H1 (cell line): ENCODE data around the gene C3orf22. TPM values are rescaled to one million over a fixed set of nuclear protein-coding genes. Genes with fewer than 3 reads are reported as not detected.

ENCODE experiments used
- BRCA1 ChIP-seq: IDR thresholded peaks from 2 replicates; pipeline ENCODE4 v1.6.1; 2012; ENCODE audit warnings: low read depth, low read length, improper control_type of control experiment
- CBX5 ChIP-seq: fragments of 300-800, 300-1000 bp; sonication (generic); IDR thresholded peaks from 2 replicates; pipeline ENCODE4 v1.7.1; 2016; ENCODE audit warnings: antibody characterized with exemption, low read length, low read depth
- FOSL1 ChIP-seq: IDR thresholded peaks from 2 replicates; pipeline ENCODE4 v1.6.1; 2011; ENCODE audit warnings: mild to moderate bottlenecking, low read depth, low read length, moderate library complexity; ENCODE audit not compliant: insufficient read depth
- RBBP5 ChIP-seq: IDR thresholded peaks from 2 replicates; pipeline ENCODE4 v1.7.1; 2012; ENCODE audit warnings: low read depth, mild to moderate bottlenecking, inconsistent platforms, low read length, moderate library complexity, borderline replicate concordance
- SP4 ChIP-seq: IDR thresholded peaks from 2 replicates; pipeline ENCODE4 v1.6.1; 2012; ENCODE audit warnings: low read length, inconsistent platforms
- polyA plus RNA-seq, 7 experiments: library from polyadenylated mRNA; depleted of rRNA in 3 of 7; stranded (reverse) in 5 of 7; unstranded in 2 of 7; fragments of >200 nt in 5 of 7; fragments of 200-250 nt in 2 of 7; gene quantifications; 1 replicate in 5 of 7; 2 replicates in 1 of 7; 4 replicates in 1 of 7; pipeline versions ENCODE4 v1.2.1 to v1.2.3, GENCODE V29; 2011 to 2013; ENCODE audit warnings: missing spikeins in 2 of 7, mixed read lengths in 2 of 7
- total RNA-seq: library from RNA; stranded (reverse); fragmentation: NEBNext Ultra II Directional; extraction: Animal tissue kit (Norgen Biotek cat#: 25700); gene quantifications from 2 replicates; pipeline ENCODE4 v1.2.1, GENCODE V29; 2021

C3orf22 gene
- total and polyA plus RNA-seq, 2 of the 8 experiments (the other 6 are each of a cell fraction or from before 2014, with no cell fraction given): not detected

DNA sequence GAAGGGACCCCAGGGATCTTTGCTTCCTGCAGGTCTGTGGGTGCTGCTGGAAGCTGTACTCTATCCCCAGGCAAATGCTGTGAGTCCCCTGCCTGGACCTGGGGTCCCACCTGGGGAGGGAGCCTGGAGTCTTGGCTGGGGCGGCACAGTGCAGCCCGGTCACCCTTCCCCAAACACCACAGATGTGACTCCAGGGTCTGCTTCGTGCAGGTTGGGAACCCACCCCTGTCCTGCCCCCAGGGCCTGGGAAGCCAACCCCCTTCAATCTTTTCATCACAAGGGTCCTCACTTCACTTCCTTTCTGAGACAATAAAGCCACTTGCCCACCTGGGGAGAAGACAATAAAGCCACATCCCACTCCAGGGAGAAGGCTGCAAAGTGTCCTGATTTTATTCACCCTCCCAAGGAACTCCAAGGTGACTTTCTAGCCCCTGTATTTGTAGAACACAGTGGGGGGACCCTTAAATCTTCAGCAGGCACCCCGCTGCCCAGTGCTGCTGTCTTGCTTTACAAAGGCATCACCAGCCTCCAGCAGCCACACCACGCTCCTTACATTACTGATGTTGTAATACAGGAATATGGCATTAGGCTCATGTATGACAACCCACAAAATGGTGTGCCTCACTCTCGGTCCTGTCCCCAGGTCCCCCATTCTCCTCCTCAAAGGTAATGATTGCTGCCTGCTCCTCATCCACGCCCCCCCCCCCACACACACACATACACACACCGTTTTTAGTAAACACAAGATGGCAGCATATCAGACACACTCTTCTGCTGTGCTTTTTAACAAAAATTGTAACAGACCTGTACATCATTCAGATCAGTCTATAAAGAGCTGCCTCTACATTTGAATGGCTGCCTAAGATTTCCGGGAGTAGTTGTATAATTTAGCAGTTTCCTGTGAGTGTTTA, 9.9 kb downstream of the C3orf22 start (continued):
- no peak for TF ChIP-seq FOSL1
- no peak for TF ChIP-seq CBX5
- TF ChIP-seq RBBP5: no peak
- TF ChIP-seq BRCA1: no peak
- no peak for TF ChIP-seq SP4
